C4-2B (cell line): Measurements from ENCODE around the gene MSX2.
A peak's percentile ranks its signal among the peaks of the same experiment; 100 is the strongest.

ENCODE experiments used
- CTCF ChIP-seq: fragments of 450-650 bp; conservative IDR thresholded peaks from 2 replicates; pipeline ENCODE4 v1.5.1; 2017; ENCODE audit warnings: mild to moderate bottlenecking
- ZFX ChIP-seq: fragments of 450-650 bp; IDR thresholded peaks from 2 replicates; pipeline ENCODE4 v1.6.1; 2017

- TF ChIP-seq CTCF (peak; percentile 72), ZFX (no peak)
Observed at GRCh38 chr5:174735498-174736330, 11.3 kb downstream of the MSX2 start.
